ENCODE measurements around the gene CIAO3. TPM values are rescaled to one million over a fixed set of nuclear protein-coding genes. Genes with fewer than 3 reads are reported as not detected.

CIAO3 gene
- total RNA-seq, 2 donors from 2014 or later = 41.4 to 43.3 TPM

DNA sequence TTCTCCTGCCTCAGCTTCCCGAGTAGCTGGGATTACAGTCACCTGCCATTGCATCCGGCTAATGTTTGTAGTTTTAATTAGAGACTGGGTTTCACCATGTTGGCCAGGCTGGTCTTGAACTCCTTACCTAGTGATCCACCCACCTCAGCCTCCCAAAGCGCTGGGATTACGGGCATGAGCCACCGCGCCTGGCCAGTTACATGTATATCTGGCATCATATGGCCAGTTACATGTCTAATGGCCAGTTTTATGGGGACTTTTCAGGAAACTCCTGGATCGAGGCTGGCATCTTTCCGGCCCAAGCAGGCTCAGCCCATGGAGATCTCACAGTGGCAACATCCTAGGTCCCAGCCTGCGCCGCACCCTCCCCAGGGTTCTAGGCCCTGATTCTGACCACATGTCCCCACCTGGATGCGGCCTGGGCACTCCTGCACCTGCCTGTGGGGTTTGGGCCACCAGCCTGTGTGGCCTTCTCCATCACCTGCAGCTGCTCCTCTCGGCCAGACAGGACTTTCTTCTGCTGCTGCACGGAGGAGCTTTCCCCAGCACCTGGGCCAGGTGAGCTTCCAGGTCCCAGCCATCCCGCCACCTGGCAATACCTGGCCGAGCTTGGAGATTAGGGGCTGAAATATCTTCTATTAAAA is 1.3 kb upstream of the CIAO3 start:
- H3K4me1 ChIP-seq (ENCODE audit: control insufficient read depth, insufficient read depth, low read length) = no peaks in the 10 kb centered on the region
- no peak overlapping the region for H3K9ac ChIP-seq (ENCODE audit: extremely low read depth, low read length, poor library complexity, severe bottlenecking)
- 93 to 96% methylated on average over 10 to 15 of the region's 15 CpGs for WGBS, 2 experiments (ENCODE audit: insufficient coverage in 1 of 2, insufficient read length in 1 of 2)

DNA sequence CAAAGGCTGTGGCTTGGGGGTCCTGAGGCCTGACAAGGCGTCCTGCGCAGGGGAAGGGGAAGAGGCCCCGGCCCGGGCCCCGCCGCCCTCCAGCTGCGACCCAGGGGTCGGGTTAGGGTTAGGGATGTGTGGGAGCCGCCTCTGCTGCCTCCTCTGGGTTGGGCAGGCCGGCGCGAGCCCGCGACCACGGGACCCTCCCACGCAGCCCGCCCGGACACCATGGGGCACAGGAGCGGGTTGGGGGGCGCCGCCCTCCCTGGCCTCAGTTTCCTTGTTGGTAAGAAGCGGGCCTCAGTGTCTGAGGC is 386 bp downstream of the CIAO3 start:
- peaks cover 24% of the 10 kb centered on the region for H3K36me3 ChIP-seq (ENCODE audit: control insufficient read depth, insufficient read depth, low read length)
- H3K9me3 ChIP-seq (ENCODE audit: control insufficient read depth, low read length) = no peaks in the 10 kb centered on the region
- H3K4me1 ChIP-seq (ENCODE audit: control insufficient read depth, insufficient read depth, low read length) = no peaks in the 10 kb centered on the region
- no peaks in the 10 kb centered on the region for H3K27me3 Mint-ChIP-seq (ENCODE audit: insufficient read depth)
- peak overlapping the region; percentile 85 for H3K4me3 ChIP-seq (ENCODE audit: low read length)
- no peak for TF ChIP-seq CTCF (conservative IDR thresholded peaks at IDR 0.05)
- H3K36me3 Mint-ChIP-seq (ENCODE audit: low read depth) = peaks cover 21% of the 10 kb centered on the region
- H3K4me1 Mint-ChIP-seq = peaks cover 5% of the 10 kb centered on the region
- H3K9ac ChIP-seq (ENCODE audit: extremely low read depth, low read length, poor library complexity, severe bottlenecking) = peak overlapping the region; percentile 80
- H3K27ac ChIP-seq (ENCODE audit: low read depth, low read length) = no peak overlapping the region
- no peaks in the 10 kb centered on the region for H3K27me3 ChIP-seq (ENCODE audit: control insufficient read depth, insufficient read depth, low read length, poor library complexity, severe bottlenecking)
- peak overlapping the region; percentile 68 for H3K4me3 Mint-ChIP-seq
- no peak for DNase-seq
- no peaks in the 10 kb centered on the region for H3K9me3 Mint-ChIP-seq
- peak overlapping the region; percentile 55 for H3K27ac Mint-ChIP-seq
- 0% methylated on average over 22 of the region's 22 CpGs; no CpG with 5 or more reads in 1 of the 2 experiments for WGBS, 2 experiments (ENCODE audit: insufficient coverage in 1 of 2, insufficient read length in 1 of 2)

More for the DNA sequence above, 1.3 kb upstream of the CIAO3 start:
- Histone ChIP-seq H3K27me3 (ENCODE audit: control insufficient read depth, insufficient read depth, low read length, poor library complexity, severe bottlenecking) (no peaks in the 10 kb centered on the region), H3K36me3 (ENCODE audit: control insufficient read depth, insufficient read depth, low read length) (peaks cover 10% of the 10 kb centered on the region), H3K9me3 (ENCODE audit: control insufficient read depth, low read length) (no peaks in the 10 kb centered on the region), H3K27ac (ENCODE audit: low read depth, low read length) (no peak overlapping the region), H3K4me3 (ENCODE audit: low read length) (no peak overlapping the region)
- H3K36me3 Mint-ChIP-seq (ENCODE audit: low read depth) = peaks cover 14% of the 10 kb centered on the region
- no peaks in the 10 kb centered on the region for H3K9me3 Mint-ChIP-seq
- DNase-seq = no peak
- TF ChIP-seq CTCF (conservative IDR thresholded peaks at IDR 0.05) = no peak
- no peaks in the 10 kb centered on the region for H3K27me3 Mint-ChIP-seq (ENCODE audit: insufficient read depth)
- peaks cover 5% of the 10 kb centered on the region for H3K4me1 Mint-ChIP-seq
- H3K4me3 Mint-ChIP-seq = peak overlapping the region; percentile 68
- H3K27ac Mint-ChIP-seq = no peak overlapping the region

- no peak overlapping the region for H3K27ac ChIP-seq (ENCODE audit: low read depth, low read length)
- peak overlapping the region; percentile 68 for H3K4me3 Mint-ChIP-seq
- no peaks in the 10 kb centered on the region for H3K27me3 ChIP-seq (ENCODE audit: control insufficient read depth, insufficient read depth, low read length, poor library complexity, severe bottlenecking)
- no peak for TF ChIP-seq CTCF (conservative IDR thresholded peaks at IDR 0.05)
- no peak for DNase-seq
- H3K9me3 ChIP-seq (ENCODE audit: control insufficient read depth, low read length) = no peaks in the 10 kb centered on the region
- WGBS, 2 experiments (ENCODE audit: insufficient coverage in 1 of 2, insufficient read length in 1 of 2) = 61 to 87% methylated on average over 14 to 38 of the region's 38 CpGs
- H3K27ac Mint-ChIP-seq = no peak overlapping the region
- H3K27me3 Mint-ChIP-seq (ENCODE audit: insufficient read depth) = no peaks in the 10 kb centered on the region
- no peaks in the 10 kb centered on the region for H3K9me3 Mint-ChIP-seq
- H3K36me3 Mint-ChIP-seq (ENCODE audit: low read depth) = peaks cover 25% of the 10 kb centered on the region
- H3K4me1 Mint-ChIP-seq = peaks cover 5% of the 10 kb centered on the region
- peak overlapping the region; percentile 85 for H3K4me3 ChIP-seq (ENCODE audit: low read length)
- no peaks in the 10 kb centered on the region for H3K4me1 ChIP-seq (ENCODE audit: control insufficient read depth, insufficient read depth, low read length)
- peaks cover 24% of the 10 kb centered on the region for H3K36me3 ChIP-seq (ENCODE audit: control insufficient read depth, insufficient read depth, low read length)
- H3K9ac ChIP-seq (ENCODE audit: extremely low read depth, low read length, poor library complexity, severe bottlenecking) = peak overlapping the region; percentile 80
These were observed 988 bp downstream of the CIAO3 start for GRCh38 chr16:739560-740458.
